Neural cell (in vitro differentiated cells): ENCODE results near the gene PDS5B.

Source experiments
- CTCF ChIP-seq: fragments of 450-650 bp; IDR thresholded peaks from 2 replicates; pipeline ENCODE4 v1.5.1; 2014; ENCODE audit warnings: antibody characterized with exemption, mild to moderate bottlenecking, moderate library complexity; ENCODE audit not compliant: poor library complexity, severe bottlenecking
- EP300 ChIP-seq: fragments of 450-650 bp; conservative IDR thresholded peaks from 2 replicates; pipeline ENCODE4 v1.6.1; 2014; ENCODE audit warnings: antibody characterized with exemption, mild to moderate bottlenecking, moderate library complexity; ENCODE audit not compliant: poor library complexity, severe bottlenecking
- EZH2 ChIP-seq: fragments of 200-600, 300-800 bp; shearing (Covaris generic), sonication (generic); IDR thresholded peaks from 2 replicates; pipeline ENCODE4 v1.6.1; 2014; ENCODE audit warnings: antibody characterized with exemption, low read length, borderline replicate concordance, mild to moderate bottlenecking; ENCODE audit not compliant: insufficient read depth, poor library complexity, severe bottlenecking
- RAD21 ChIP-seq: fragments of 450-650 bp; conservative IDR thresholded peaks from 2 replicates; pipeline ENCODE4 v1.6.1; 2014; ENCODE audit warnings: antibody characterized with exemption, mild to moderate bottlenecking, moderate library complexity
- REST ChIP-seq: IDR thresholded peaks from 2 replicates; pipeline ENCODE4 v1.6.1; 2012; ENCODE audit warnings: borderline replicate concordance
- TAF1 ChIP-seq: IDR thresholded peaks from 2 replicates; pipeline ENCODE4 v1.6.1; 2012; ENCODE audit warnings: low read depth

GRCh38 chr13:32594157-32594738 is 8.0 kb downstream of the PDS5B start:
- TF ChIP-seq TAF1 (no peak), CTCF (no peak), REST (no peak), EZH2 (no peak), RAD21 (no peak), EP300 (no peak)
